Keratinocyte (primary cell): ENCODE measurements around the gene C1QTNF3.

Experiments used
- EZH2 ChIP-seq: IDR thresholded peaks from one replicate; pipeline ENCODE4 v1.6.1; 2012; ENCODE audit warnings: inconsistent platforms, mild to moderate bottlenecking, low read length, moderate library complexity
- TF ChIP-seq, protein P1 (sequence below), 3 experiments: IDR thresholded peaks in 1 of 3; conservative IDR thresholded peaks in 1 of 3; optimal IDR thresholded peaks in 1 of 3; 2 replicates in 2 of 3; 3 replicates in 1 of 3; pipeline versions ENCODE3 to v1.5.1; 2011; ENCODE audit warnings: low read length in 3 of 3, mild to moderate bottlenecking in 3 of 3, moderate library complexity in 2 of 3, control low read depth in 1 of 3, inconsistent platforms in 1 of 3; ENCODE audit not compliant: insufficient read depth in 2 of 3; ENCODE audit errors: extremely low read depth in 1 of 3

DNA sequence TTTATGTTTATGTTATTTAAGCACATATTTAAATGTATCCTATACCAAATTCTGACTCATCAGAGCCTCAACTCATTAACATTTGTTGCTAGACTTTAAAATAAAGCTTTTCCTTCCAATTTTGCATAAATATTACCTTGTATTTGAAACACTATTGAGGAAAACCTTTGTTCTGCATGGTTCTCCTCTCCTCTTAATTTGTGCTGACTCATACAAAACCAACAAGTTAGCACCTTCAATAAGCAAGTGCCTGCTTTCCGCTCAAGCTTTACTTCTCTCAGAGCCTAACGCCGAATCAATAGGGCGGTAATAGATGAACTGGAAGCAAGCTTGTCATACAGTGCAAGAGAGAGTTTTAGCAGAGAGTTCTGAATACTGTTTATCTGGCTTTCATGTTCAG is 43.0 kb downstream of the C1QTNF3 start:
- TF ChIP-seq, protein P1, sequence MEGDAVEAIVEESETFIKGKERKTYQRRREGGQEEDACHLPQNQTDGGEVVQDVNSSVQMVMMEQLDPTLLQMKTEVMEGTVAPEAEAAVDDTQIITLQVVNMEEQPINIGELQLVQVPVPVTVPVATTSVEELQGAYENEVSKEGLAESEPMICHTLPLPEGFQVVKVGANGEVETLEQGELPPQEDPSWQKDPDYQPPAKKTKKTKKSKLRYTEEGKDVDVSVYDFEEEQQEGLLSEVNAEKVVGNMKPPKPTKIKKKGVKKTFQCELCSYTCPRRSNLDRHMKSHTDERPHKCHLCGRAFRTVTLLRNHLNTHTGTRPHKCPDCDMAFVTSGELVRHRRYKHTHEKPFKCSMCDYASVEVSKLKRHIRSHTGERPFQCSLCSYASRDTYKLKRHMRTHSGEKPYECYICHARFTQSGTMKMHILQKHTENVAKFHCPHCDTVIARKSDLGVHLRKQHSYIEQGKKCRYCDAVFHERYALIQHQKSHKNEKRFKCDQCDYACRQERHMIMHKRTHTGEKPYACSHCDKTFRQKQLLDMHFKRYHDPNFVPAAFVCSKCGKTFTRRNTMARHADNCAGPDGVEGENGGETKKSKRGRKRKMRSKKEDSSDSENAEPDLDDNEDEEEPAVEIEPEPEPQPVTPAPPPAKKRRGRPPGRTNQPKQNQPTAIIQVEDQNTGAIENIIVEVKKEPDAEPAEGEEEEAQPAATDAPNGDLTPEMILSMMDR (optimal IDR thresholded peaks at IDR 0.05 in 1 of 3, IDR thresholded peaks at IDR 0.05 in 1 of 3, conservative IDR thresholded peaks at IDR 0.05 in 1 of 3; ENCODE audit: extremely low read depth in 1 of 3, insufficient read depth in 2 of 3, low read length in 3 of 3), result no peak
- TF ChIP-seq EZH2, result no peak
